Activated CD4-positive, alpha-beta T cell treated with anti-CD3 and anti-CD28 coated beads for 36 hours (primary cell): ENCODE data around the gene LTF. TPM values are rescaled to one million over a fixed set of nuclear protein-coding genes. Genes with fewer than 3 reads are reported as not detected.

Experiments
- ATAC-seq: fragments of 200-7000 bp; cut with Tn5 transposase; one replicate; pipeline ENCODE4 v1.10.0; 2021; ENCODE audit warnings: mild to moderate bottlenecking, moderate library complexity
- CTCF ChIA-PET: fragments of 350-600 bp; sonication (Branson Sonifier 250); formaldehyde crosslinking; loops from one replicate; lab custom pipeline; 2021; ENCODE audit warnings: antibody characterized with exemption; lab: Charles Lee
- POLR2A ChIA-PET: fragments of 350-600 bp; sonication (Branson Sonifier 250); formaldehyde crosslinking; loops from one replicate; lab custom pipeline; 2021; ENCODE audit warnings: antibody characterized with exemption, inconsistent platforms; lab: Charles Lee
- DNase-seq: peaks from one replicate; pipeline ENCODE4 v3.0.0-alpha.2; 2020
- H3K27ac Mint-ChIP-seq: one replicate; pipeline ENCODE4 v1.8.0; 2021; ENCODE audit warnings: mixed read lengths
- H3K27me3 Mint-ChIP-seq: one replicate; pipeline ENCODE4 v1.8.0; 2021; ENCODE audit warnings: mixed read lengths
- H3K36me3 Mint-ChIP-seq: one replicate; pipeline ENCODE4 v1.8.0; 2021; ENCODE audit warnings: low read depth, mixed read lengths
- H3K4me1 Mint-ChIP-seq: one replicate; pipeline ENCODE4 v1.8.0; 2021; ENCODE audit warnings: mixed read lengths
- H3K4me3 Mint-ChIP-seq: one replicate; pipeline ENCODE4 v1.8.0; 2021; ENCODE audit warnings: mild to moderate bottlenecking, moderate library complexity, mixed read lengths
- H3K9me3 Mint-ChIP-seq: one replicate; pipeline ENCODE4 v1.8.0; 2021; ENCODE audit warnings: low read depth, mixed read lengths
- intact Hi-C, 2 experiments: fragments of 100-400 bp; cut with DNase I in 1 of 2; cut with micrococcal nuclease in 1 of 2; formaldehyde crosslinking; loops; one replicate each; pipeline versions ENCODE4 v1.14.2 to v1.15.1; 2022 to 2024; cut with DNase I, micrococcal nuclease
- total RNA-seq, 2 experiments: library from RNA; stranded (reverse); gene quantifications; one replicate each; pipeline ENCODE4 v1.2.3, GENCODE V29; 2021

Gene LTF
- total RNA-seq, result not detected

DNA sequence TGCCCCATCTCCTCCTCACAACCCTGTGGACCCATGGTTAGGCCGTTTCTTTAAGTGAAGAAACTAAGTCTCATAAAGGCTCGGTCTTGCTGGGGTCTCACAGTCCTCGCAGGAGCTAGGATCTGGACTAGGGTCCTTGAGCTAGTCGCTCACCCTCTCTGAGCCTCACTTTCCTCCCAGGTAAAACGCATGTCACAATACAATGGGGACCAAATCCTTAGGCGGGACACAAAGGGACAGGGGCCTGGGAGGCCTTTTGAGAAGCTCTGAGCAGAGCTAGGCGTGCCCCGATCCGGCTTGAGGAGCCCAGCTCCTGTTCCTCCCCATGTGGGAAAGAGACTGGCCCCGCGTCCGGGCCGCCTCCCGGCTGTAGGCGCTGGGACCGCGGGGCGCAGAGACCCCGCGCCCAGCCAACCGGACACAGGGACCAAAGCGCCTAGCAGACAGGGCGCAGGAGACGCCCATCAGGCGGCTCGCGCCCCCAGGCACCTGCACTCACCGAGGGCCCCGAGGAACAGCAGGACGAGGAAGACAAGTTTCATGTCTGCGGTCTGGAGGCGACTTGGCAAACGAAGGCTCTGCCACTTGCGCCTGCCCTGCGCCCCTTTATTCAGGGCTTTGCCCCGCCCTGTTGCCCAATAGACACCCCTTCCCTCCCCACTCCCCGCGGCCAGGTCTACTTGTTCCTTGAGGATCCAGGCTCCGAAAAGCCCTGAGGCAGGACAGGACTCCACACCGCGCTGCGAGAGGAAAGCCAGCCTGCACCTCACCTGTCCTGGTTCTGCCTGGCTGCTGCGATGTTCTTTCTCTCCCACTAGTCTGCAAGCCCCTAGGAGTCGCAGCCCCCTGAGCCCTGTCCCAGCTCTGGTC, at the start of gene LTF:
TSS of gene LTF (minus strand) at position 580 of the 870 bp plus-strand sequence. CDS start at position 542, 38 bp downstream.
- peaks cover 42% of the 10 kb centered on the region for H3K27me3 Mint-ChIP-seq
- no peak for DNase-seq

GRCh38 chr3:46512191-46512749, 47.6 kb upstream of the LTF start:
- Mint-ChIP-seq H3K4me1 (peaks cover 2% of the 10 kb centered on the region), H3K4me3 (no peak overlapping the region), H3K36me3 (no peaks in the 10 kb centered on the region), H3K27me3 (peaks cover 2% of the 10 kb centered on the region), H3K9me3 (no peaks in the 10 kb centered on the region), H3K27ac (no peak overlapping the region)
- ATAC-seq (no peak), DNase-seq (no peak)
- CTCF ChIA-PET, result no interaction called here
- intact Hi-C loops, result no loop called here
- POLR2A ChIA-PET, result no interaction called here

More for the DNA sequence above, at the start of gene LTF:
- CTCF ChIA-PET, result interaction anchor here (0.6 to 1.5 kb wide), 2 partner anchors 25 to 248 kb away, joined by 3 to 4 read pairs; no protein-coding TSS in a partner anchor
- no peak within 1 kb of the TSS for H3K4me3 Mint-ChIP-seq
- H3K4me1 Mint-ChIP-seq, result no peaks in the 10 kb centered on the region
- no peak for ATAC-seq
- no peak within 1 kb of the TSS for H3K27ac Mint-ChIP-seq
- no peaks in the 10 kb centered on the region for H3K36me3 Mint-ChIP-seq
- no peaks in the 10 kb centered on the region for H3K9me3 Mint-ChIP-seq
- intact Hi-C loops, result no loop called here
- POLR2A ChIA-PET, result no interaction called here

DNA sequence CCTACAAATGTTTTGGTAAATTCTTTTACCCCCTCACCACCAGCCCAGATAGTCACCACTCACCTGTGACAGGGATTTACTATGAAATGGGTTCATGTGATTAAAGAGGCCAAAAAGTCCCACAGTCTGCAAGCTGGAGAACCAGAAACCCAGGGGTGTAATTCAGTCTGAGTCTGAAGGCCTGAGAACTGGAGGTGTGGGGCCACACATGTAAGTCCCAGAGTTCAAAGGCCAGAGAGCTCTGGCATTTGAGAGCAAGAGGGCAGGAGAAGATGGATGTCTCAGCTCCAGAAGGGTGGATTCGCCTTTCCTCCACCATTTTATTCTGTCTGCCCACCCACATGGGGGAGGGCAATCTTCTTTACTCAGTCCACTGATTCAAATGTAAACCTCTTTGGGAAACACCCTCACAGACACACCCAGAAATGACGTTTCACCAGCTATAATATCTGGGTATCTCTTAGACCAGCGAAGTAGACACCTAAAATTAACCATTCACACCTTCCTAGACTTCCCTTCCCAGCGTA, 45.0 kb upstream of the LTF start:
- H3K36me3 Mint-ChIP-seq, result no peaks in the 10 kb centered on the region
- ChIA-PET POLR2A (no interaction called here), CTCF (interaction anchor here (0.8 to 2.1 kb wide), 2 partner anchors 20 to 39 kb away, joined by 4 to 7 read pairs; no protein-coding TSS in a partner anchor)
- H3K27me3 Mint-ChIP-seq, result peaks cover 2% of the 10 kb centered on the region
- ATAC-seq (no peak), DNase-seq (no peak)
- intact Hi-C loops, result no loop called here
- no peak overlapping the region for H3K27ac Mint-ChIP-seq
- no peak overlapping the region for H3K4me3 Mint-ChIP-seq
- no peaks in the 10 kb centered on the region for H3K9me3 Mint-ChIP-seq
- peaks cover 8% of the 10 kb centered on the region for H3K4me1 Mint-ChIP-seq

DNA sequence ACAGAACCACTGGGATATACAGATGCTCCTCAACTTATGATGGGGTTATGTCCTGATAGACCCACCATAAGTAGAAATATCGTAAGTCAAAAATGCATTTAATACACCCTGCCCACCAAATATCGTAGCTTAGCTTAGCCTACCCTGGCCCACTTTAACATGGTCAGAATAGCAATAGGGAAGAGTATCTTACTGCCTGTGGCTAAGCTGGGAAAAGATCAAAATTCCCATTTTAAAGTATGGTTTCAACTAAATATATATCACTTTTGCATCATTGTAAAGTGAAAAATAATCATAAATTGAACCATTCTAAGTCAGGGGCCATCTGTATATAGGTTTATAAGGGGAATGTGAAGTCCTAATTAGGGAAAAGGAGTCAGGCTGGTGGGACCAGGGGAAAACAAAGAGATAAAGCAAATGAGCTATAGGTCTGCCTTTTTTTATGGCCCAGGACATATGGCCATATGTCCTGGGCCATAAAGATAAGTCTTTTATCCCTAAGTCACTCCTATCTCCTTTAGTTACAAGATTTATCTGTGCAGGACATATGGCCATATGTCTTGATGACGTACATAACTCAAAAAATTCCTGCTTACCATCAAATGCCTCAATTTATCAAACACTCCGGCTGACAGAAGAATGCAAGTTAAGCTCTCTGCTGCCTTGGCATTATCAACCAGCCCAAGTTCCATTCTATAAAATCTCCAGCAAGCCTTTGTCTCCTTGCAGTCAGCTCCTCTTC, 44.3 kb upstream of the LTF start:
- CTCF ChIA-PET, result interaction anchor here (2.1 kb wide), 1 partner anchor 19 kb away, joined by 7 read pairs; no protein-coding TSS in a partner anchor
- Mint-ChIP-seq H3K27ac (no peak overlapping the region), H3K9me3 (no peaks in the 10 kb centered on the region), H3K4me3 (no peak overlapping the region), H3K36me3 (no peaks in the 10 kb centered on the region), H3K4me1 (peaks cover 12% of the 10 kb centered on the region), H3K27me3 (peaks cover 2% of the 10 kb centered on the region)
- POLR2A ChIA-PET, result no interaction called here
- DNase-seq (no peak), ATAC-seq (no peak)
- intact Hi-C loops, result no loop called here

- Mint-ChIP-seq H3K27me3 (no peaks in the 10 kb centered on the region), H3K27ac (no peak overlapping the region), H3K9me3 (no peaks in the 10 kb centered on the region), H3K4me1 (peaks cover 24% of the 10 kb centered on the region), H3K4me3 (no peak overlapping the region), H3K36me3 (no peaks in the 10 kb centered on the region)
- intact Hi-C loops, result no loop called here
- ATAC-seq (no peak), DNase-seq (no peak)
- POLR2A ChIA-PET, result no interaction called here
- CTCF ChIA-PET, result interaction anchor here (2.1 kb wide), 1 partner anchor 18 kb away, joined by 7 read pairs; no protein-coding TSS in a partner anchor
Observed at GRCh38 chr3:46506526-46506925, 41.8 kb upstream of the LTF start.

DNA sequence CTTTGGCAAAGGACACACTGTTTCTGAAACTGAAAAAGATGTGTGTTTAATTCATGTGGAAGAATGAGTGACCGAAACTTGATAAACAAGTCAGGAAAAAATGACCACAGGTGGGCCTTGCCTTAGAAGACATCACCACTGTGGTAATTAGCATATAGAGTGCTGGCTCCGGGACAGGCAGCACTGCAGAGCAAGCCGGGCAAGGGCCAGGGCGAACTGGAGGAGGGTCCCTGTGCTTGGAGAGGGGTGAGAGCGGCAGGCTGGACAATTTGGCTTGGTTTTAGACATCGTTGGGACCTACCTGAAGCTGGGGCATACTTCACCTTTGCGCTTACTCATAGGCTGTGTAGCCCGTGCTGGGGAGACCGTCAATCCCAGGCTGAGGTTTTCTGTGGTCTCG, 41.2 kb upstream of the LTF start:
- Mint-ChIP-seq H3K27me3 (no peaks in the 10 kb centered on the region), H3K4me3 (no peak overlapping the region), H3K9me3 (no peaks in the 10 kb centered on the region), H3K36me3 (no peaks in the 10 kb centered on the region), H3K27ac (no peak overlapping the region), H3K4me1 (peaks cover 24% of the 10 kb centered on the region)
- no peak for DNase-seq
- intact Hi-C loops, result no loop called here
- no peak for ATAC-seq
- ChIA-PET CTCF (interaction anchor here (0.7 to 2.1 kb wide), 2 partner anchors 17 to 1470 kb away, joined by 3 to 7 read pairs; no protein-coding TSS in a partner anchor), POLR2A (no interaction called here)

GRCh38 chr3:46504789-46505188, 40.1 kb upstream of the LTF start:
- no peak overlapping the region for H3K4me3 Mint-ChIP-seq
- intact Hi-C loops, result loop anchor here in 1 of 2 experiments (5.0 kb wide), 1 partner anchor 33 kb away; no protein-coding TSS in a partner anchor
- ATAC-seq (peak; percentile 67), DNase-seq (peak; percentile 58)
- H3K27ac Mint-ChIP-seq, result no peak overlapping the region
- no peaks in the 10 kb centered on the region for H3K27me3 Mint-ChIP-seq
- H3K9me3 Mint-ChIP-seq, result no peaks in the 10 kb centered on the region
- CTCF ChIA-PET, result interaction anchor here (2.1 kb wide), 1 partner anchor 16 kb away, joined by 7 read pairs; no protein-coding TSS in a partner anchor
- no peaks in the 10 kb centered on the region for H3K36me3 Mint-ChIP-seq
- POLR2A ChIA-PET, result no interaction called here
- H3K4me1 Mint-ChIP-seq, result peaks cover 32% of the 10 kb centered on the region

- ChIA-PET CTCF (interaction anchor here (0.6 to 7.8 kb wide), 3 partner anchors 15 to 94 kb away, joined by 3 to 60 read pairs (median 3); no protein-coding TSS in a partner anchor), POLR2A (no interaction called here)
- Mint-ChIP-seq H3K9me3 (no peaks in the 10 kb centered on the region), H3K27me3 (no peaks in the 10 kb centered on the region), H3K27ac (no peak overlapping the region), H3K36me3 (no peaks in the 10 kb centered on the region), H3K4me1 (peaks cover 32% of the 10 kb centered on the region), H3K4me3 (no peak overlapping the region)
- ATAC-seq, result no peak
- DNase-seq, result no peak
- intact Hi-C loops, result loop anchor here in 1 of 2 experiments (5.0 kb wide), 1 partner anchor 34 kb away; no protein-coding TSS in a partner anchor
Observed at GRCh38 chr3:46503200-46503874, 38.6 kb upstream of the LTF start.

DNA sequence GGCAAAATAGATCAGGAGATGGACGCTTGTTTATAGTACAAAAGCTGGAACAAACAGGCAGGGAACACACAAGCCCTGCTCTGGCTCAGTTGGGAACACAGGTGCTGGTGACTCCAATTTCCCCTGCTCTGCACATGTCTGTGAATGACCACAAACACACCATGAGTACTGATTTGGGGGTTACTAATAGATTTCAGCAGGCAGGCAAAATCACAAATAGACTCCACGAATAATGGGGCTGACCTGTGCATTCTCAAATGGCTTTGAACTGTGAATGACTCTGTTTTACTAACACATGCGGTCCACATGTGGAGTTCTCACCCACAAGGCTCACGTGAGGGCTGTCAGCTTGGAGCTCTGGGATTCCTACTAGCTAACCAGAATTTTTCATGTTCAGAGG, 37.0 kb upstream of the LTF start:
- no peak overlapping the region for H3K4me3 Mint-ChIP-seq
- H3K4me1 Mint-ChIP-seq, result peaks cover 32% of the 10 kb centered on the region
- DNase-seq, result no peak
- ChIA-PET POLR2A (no interaction called here), CTCF (interaction anchor here (0.6 to 7.8 kb wide), 2 partner anchors 13 to 59 kb away, joined by 3 to 60 read pairs; no protein-coding TSS in a partner anchor)
- H3K27me3 Mint-ChIP-seq, result no peaks in the 10 kb centered on the region
- ATAC-seq, result no peak
- intact Hi-C loops, result loop anchor here in 1 of 2 experiments (5.0 kb wide), 1 partner anchor 36 kb away; no protein-coding TSS in a partner anchor
- H3K27ac Mint-ChIP-seq, result no peak overlapping the region
- no peaks in the 10 kb centered on the region for H3K9me3 Mint-ChIP-seq
- no peaks in the 10 kb centered on the region for H3K36me3 Mint-ChIP-seq
